Kasumi-1 (cell line): ENCODE results near the gene PROCA1.
A peak's percentile ranks its signal among the peaks of the same experiment; 100 is the strongest.
"Not testable (repeated sequence)": the region's sequence is repeated elsewhere in the genome, so short reads cannot be mapped to it uniquely, and the experiment has no call there.

Source experiments
- DNase-seq, 2 experiments: peaks; one replicate each; lab custom pipeline; 2025; lab: John Stamatoyannopoulos, UW

The PROCA1 gene

GRCh38 chr17:28744104-28744971 lies 32.6 kb upstream of the PROCA1 start:
- no peak for DNase-seq

- peak; percentile 64 to 75 for DNase-seq
Measured at GRCh38 chr17:28743243-28744103, 31.8 kb upstream of the PROCA1 start, which contains the start of gene TRAF4. TSS of gene TRAF4 (plus strand) at chr17:28744011. CDS start at chr17:28744113, 102 bp downstream.

GRCh38 chr17:28741358-28742349 lies 30.0 kb upstream of the PROCA1 start:
- DNase-seq = peak; percentile 83 to 85

GRCh38 chr17:28740406-28741357 lies 29.0 kb upstream of the PROCA1 start:
- no peak for DNase-seq

DNA sequence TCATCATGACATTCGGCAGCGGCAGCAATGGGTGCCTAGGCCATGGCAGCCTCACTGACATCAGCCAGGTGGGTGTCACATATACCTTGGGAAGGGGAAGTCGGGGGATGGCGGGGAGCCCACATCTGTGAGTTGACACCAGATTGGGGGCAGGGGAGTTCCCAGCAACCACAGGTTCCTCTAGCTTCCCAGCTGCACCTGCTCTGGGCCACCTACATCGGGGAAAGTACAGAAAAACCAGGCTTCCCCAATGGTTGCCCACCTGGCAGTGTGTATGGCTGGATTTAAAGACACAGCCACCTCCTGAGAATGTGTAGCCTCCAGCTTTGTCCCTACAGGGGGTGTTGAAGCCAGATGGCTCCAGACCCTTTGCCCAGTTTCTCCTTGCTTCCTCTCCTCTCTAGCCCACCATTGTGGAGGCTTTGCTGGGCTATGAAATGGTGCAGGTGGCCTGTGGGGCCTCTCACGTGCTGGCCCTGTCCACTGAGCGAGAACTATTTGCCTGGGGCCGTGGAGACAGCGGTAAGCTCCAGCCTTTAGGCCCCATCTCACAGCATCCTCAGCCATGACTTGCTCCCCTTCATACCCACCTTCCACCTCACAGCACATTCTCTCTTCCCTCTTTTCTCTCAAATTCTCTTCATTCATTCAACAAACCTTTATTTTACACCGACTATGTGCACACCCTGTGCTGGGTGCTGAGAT lies 27.1 kb upstream of the PROCA1 start:
- no peak for DNase-seq

DNA sequence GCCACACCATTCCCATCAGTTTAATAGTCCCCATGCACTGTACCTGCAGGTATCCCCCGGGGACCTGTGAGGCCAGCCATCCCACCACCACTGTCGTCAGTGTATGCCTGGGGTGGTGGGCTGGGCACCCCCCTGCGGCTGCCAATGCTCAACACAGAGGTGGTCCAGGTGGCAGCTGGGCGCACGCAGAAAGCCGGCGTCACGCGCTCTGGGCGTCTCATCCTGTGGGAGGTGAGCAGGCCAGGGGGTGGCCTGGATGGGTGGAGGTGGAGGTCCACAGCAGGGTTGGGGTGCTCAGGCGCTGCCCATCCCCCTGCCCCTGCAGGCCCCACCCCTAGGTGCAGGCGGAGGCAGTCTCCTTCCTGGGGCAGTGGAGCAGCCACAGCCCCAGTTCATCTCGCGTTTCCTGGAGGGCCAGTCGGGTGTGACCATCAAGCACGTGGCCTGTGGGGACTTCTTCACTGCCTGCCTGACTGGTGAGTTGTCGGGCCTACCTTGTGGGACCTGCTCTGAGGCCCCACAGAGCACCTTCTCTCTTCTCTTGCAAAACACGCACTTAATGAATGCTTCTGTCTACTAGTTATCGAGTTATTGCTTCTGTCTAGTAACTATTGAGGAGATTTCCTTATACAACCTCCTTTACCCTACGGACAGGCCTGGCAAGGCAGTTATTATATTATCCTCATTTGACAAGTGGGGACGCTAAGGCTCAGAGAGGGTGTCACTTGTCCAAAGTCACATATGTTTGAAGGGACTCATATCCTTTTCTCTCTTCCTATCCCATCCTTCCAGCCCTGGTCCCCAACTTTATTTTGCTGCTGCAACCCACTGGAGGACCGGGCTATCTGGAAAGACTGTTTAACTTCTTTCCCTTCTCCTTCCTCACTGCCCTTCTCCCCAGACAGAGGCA lies 26.3 kb upstream of the PROCA1 start:
- no peak for DNase-seq

- no peak for DNase-seq
Measured at GRCh38 chr17:28737316-28737715, 25.6 kb upstream of the PROCA1 start.

- DNase-seq = not testable (repeated sequence)
Measured at GRCh38 chr17:28735913-28736769, 24.5 kb upstream of the PROCA1 start.

DNA sequence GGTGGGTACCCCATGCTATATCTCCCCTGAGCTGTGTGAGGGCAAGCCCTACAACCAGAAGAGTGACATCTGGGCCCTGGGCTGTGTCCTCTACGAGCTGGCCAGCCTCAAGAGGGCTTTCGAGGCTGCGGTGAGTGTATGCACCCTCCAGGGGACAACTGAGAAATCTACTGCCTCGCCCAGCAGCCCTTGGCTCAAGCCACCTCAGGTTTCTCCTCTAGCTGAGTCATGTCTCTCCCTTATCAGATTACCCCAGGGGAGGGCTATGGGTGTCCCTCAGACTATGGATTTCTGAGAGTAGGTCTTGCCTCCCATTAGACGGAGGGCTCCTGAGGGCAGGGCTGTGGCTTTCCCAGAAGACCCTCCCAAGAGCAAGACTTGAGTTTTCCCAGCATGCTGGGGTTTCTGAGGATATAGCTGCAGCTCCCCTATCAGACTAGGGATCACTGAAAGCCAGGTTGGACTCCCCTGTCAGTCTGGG lies 23.6 kb upstream of the PROCA1 start:
- DNase-seq = no peak

- DNase-seq = no peak
Measured at GRCh38 chr17:28734712-28735241, 23.1 kb upstream of the PROCA1 start.

GRCh38 chr17:28733346-28733745 lies 21.7 kb upstream of the PROCA1 start:
- DNase-seq = no peak

DNA sequence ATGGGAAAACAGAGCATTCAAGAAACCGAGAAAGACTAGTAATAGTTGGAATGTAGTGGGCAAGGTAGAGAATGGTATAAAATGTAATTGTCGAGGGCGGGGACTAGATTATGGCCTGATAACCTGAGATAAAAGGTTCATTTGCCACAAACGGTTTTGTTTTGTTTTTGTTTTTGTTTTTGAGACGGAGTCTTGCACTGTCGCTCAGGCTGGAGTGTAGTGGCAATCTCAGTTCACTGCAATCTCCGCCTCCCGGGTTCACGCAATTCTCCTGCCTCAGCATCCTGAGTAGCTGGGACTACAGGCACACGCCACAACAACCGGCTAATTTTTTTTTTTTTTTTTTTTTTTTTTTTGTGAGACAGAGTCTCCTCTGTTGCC lies 18.3 kb upstream of the PROCA1 start:
- DNase-seq = no peak

DNA sequence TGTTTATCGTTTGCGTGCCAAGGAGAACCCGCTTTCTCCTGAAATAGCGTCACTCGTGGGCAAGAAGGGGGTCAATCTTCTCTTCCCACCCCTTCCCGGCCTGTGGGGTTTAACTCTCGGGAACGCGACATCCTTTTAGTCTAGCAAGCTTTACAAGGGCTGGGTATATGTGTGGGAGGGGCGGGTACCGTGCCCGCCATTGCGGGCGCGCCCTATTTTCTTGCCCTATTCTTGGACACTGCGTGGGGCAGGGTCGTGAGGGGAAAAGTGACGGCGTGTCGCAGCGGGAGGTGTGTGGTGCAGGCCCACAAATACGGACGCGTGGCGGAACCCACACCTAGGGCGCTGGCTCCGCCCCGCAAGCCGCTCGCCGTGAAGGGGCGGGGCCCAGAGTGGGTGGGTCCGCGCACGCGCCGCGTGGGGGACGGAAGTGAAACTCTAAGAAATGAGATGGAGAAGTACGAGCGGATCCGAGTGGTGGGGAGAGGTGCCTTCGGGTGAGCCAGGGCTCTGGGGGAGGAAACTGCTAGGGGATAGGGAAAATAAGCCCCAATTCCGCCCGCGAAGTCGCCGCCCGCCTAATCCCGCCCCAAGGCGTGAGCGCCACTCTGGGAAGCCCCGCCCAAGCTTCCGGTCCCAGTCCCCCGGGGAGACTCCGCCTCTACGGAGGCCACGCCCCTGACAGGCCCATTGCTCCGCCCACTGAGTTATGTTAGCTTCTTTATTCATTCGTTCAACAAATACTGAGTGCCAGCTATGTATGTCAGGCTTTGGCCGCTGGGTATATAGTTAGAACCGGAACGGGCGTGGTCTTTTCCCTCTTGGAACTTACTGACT lies 16.9 kb upstream of the PROCA1 start, which contains the start of gene NEK8:
TSS of gene NEK8 (plus strand) at position 425 of the 837 bp plus-strand sequence. CDS start at position 451, 26 bp downstream.
- peak; percentile 91 to 92 for DNase-seq

DNA sequence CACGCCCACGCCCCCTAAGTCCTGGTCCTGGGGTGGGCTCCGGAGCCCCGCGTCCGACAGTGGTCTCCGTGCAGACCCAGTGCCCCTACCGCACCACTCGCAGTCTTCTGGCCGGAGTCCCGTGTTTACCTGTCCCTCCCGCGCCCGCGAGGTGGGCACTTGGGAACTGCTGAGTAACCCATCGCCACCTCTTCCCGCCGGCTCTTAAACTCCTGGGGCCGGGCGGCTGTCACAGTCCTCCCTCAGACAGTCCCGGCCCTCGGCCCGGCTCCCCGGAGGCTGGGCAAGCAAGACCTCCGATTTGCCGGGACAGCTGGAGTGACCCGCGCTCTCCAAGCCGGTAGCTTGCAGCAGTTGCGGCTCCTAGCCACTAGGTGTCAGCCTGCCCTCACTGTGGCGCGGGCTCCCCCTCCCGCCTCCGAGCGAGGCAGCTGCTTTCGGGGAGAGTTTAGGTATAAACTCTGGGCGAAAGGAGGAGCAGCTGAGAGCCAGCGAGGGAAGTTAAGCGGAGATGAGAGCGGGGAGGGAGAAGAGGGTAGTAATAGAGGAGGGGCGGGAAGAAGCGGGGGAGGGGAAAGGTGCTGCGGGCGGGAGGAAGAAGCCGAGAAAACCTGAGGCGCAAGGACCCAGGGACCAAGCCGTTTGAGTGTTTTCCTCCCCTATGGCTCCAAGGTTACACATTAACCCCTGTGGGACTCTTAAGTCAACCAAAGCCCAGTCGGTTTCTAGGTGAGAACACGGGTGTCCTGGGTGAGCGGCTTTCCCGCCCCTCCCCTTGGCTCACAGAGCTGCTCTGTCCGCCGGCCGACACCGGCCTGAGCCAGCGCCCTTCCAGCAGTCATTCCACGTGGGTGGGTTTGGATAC lies 15.2 kb upstream of the PROCA1 start:
- peak; percentile 93 to 95 for DNase-seq

- DNase-seq = peak; percentile 66 to 79
Measured at GRCh38 chr17:28726226-28726626, 14.5 kb upstream of the PROCA1 start, which contains the start of gene TLCD1. TSS of gene TLCD1 (minus strand) at chr17:28726233. CDS start at chr17:28726097, 136 bp downstream.
